ENCODE data around the gene IL12B. TPM values are rescaled to one million over a fixed set of nuclear protein-coding genes. Genes with fewer than 3 reads are reported as not detected.

The IL12B gene
- total RNA-seq, 1 experiment from 2014 or later: not detected

GRCh38 chr5:159311063-159311462 is 19.2 kb downstream of the IL12B start:
- POLR2A ChIA-PET (ENCODE audit: unreplicated experiment): no interaction called here
- H3K27me3 ChIP-seq (ENCODE audit: insufficient read depth, low read depth): 0 out of 2 replicates have a peak, but pooled peaks cover 21% of the 10 kb centered on the region
- H4K20me1 ChIP-seq (ENCODE audit: insufficient read depth): no peaks in the 10 kb centered on the region
- no peaks in the 10 kb centered on the region for H3K79me2 ChIP-seq (ENCODE audit: low read depth)
- H3K4me2 ChIP-seq: no peak overlapping the region
- H3K9me2 ChIP-seq (ENCODE audit: insufficient read depth): no peaks in the 10 kb centered on the region
- CTCF ChIA-PET: interaction anchor here (0.6 to 1.0 kb wide), 2 partner anchors 21 to 38 kb away, joined by 3 read pairs; no protein-coding TSS in a partner anchor
- no peaks in the 10 kb centered on the region for H3F3A ChIP-seq (ENCODE audit: insufficient read depth, low read depth)
- no TSS peak for BruUV-seq (replicated peaks)
- no peak overlapping the region for H3K27ac ChIP-seq
- no peaks in the 10 kb centered on the region for H3K36me3 ChIP-seq (ENCODE audit: low read depth)
- TF ChIP-seq CTCF (conservative IDR thresholded peaks at IDR 0.05): no peak
- no peak for TF ChIP-seq EZH2 (IDR thresholded peaks at IDR 0.05; ENCODE audit: low read depth)
- intact Hi-C loops (cut with micrococcal nuclease; ENCODE audit: unreplicated experiment): no loop called here
- no peaks in the 10 kb centered on the region for H3K4me1 ChIP-seq (replicated peaks; ENCODE audit: insufficient read depth)
- no peaks in the 10 kb centered on the region for H3K9me3 ChIP-seq (ENCODE audit: insufficient read depth, low read depth)
- no peak overlapping the region for H3K4me3 ChIP-seq
- no peak for DNase-seq
- H2AFZ ChIP-seq: no peak overlapping the region

GRCh38 chr5:159310511-159310910 is 19.8 kb downstream of the IL12B start:
- no peak overlapping the region for H3K4me2 ChIP-seq
- intact Hi-C loops (cut with micrococcal nuclease; ENCODE audit: unreplicated experiment): no loop called here

GRCh38 chr5:159309689-159310433 is 20.4 kb downstream of the IL12B start:
- ChIA-PET POLR2A (ENCODE audit: unreplicated experiment) (interaction anchor here (0.6 kb wide), 1 partner anchor 1109 kb away, joined by 4 read pairs; the partner anchor contains the start of gene SLU7), CTCF (interaction anchor here (0.6 kb wide), 1 partner anchor 631 kb away, joined by 6 read pairs; no protein-coding TSS in a partner anchor)
- Histone ChIP-seq H3K27me3 (ENCODE audit: insufficient read depth, low read depth) (peaks cover 28% of the 10 kb centered on the region; the same call in 1 of the 2 replicates), H2AFZ (no peak overlapping the region), H3F3A (ENCODE audit: insufficient read depth, low read depth) (no peaks in the 10 kb centered on the region), H3K9me3 (ENCODE audit: insufficient read depth, low read depth) (no peaks in the 10 kb centered on the region), H4K20me1 (ENCODE audit: insufficient read depth) (no peaks in the 10 kb centered on the region), H3K4me3 (no peak overlapping the region), H3K4me1 (replicated peaks; ENCODE audit: insufficient read depth) (no peaks in the 10 kb centered on the region), H3K4me2 (no peak overlapping the region), H3K27ac (no peak overlapping the region), H3K9me2 (ENCODE audit: insufficient read depth) (no peaks in the 10 kb centered on the region), H3K36me3 (ENCODE audit: low read depth) (no peaks in the 10 kb centered on the region), H3K79me2 (ENCODE audit: low read depth) (no peaks in the 10 kb centered on the region)
- intact Hi-C loops (cut with micrococcal nuclease; ENCODE audit: unreplicated experiment): no loop called here
- TF ChIP-seq EZH2 (IDR thresholded peaks at IDR 0.05; ENCODE audit: low read depth) (no peak), CTCF (conservative IDR thresholded peaks at IDR 0.05) (no peak)
- BruUV-seq (replicated peaks): no TSS peak
- no peak for DNase-seq

More at GRCh38 chr5:159310511-159310910, 19.8 kb downstream of the IL12B start:
- ChIA-PET POLR2A (ENCODE audit: unreplicated experiment) (interaction anchor here (0.6 kb wide), 1 partner anchor 1108 kb away, joined by 4 read pairs; the partner anchor contains the start of gene SLU7), CTCF (interaction anchor here (0.6 to 1.0 kb wide), 2 partner anchors 21 to 630 kb away, joined by 3 to 6 read pairs; no protein-coding TSS in a partner anchor)
- Histone ChIP-seq H3K36me3 (ENCODE audit: low read depth) (no peaks in the 10 kb centered on the region), H3K4me3 (no peak overlapping the region), H3K4me1 (replicated peaks; ENCODE audit: insufficient read depth) (no peaks in the 10 kb centered on the region), H3F3A (ENCODE audit: insufficient read depth, low read depth) (no peaks in the 10 kb centered on the region), H4K20me1 (ENCODE audit: insufficient read depth) (no peaks in the 10 kb centered on the region), H3K79me2 (ENCODE audit: low read depth) (no peaks in the 10 kb centered on the region), H3K27me3 (ENCODE audit: insufficient read depth, low read depth) (0 out of 2 replicates have a peak, but pooled peaks cover 21% of the 10 kb centered on the region), H2AFZ (no peak overlapping the region), H3K9me3 (ENCODE audit: insufficient read depth, low read depth) (no peaks in the 10 kb centered on the region), H3K27ac (no peak overlapping the region), H3K9me2 (ENCODE audit: insufficient read depth) (no peaks in the 10 kb centered on the region)
- TF ChIP-seq CTCF (conservative IDR thresholded peaks at IDR 0.05): no peak
- TF ChIP-seq EZH2 (IDR thresholded peaks at IDR 0.05; ENCODE audit: low read depth): no peak
- peak in 1 of 2 experiments; percentile 42 for DNase-seq
- no TSS peak for BruUV-seq (replicated peaks)

All from PC-9 (cell line).